GM12891 (cell line): ENCODE data around the gene PPP1R7.

Experiments
- POLR2A ChIP-seq: IDR thresholded peaks from 2 replicates; pipeline ENCODE4 v1.6.1; 2011; ENCODE audit warnings: low read depth, low read length, control low read depth
- POLR2AphosphoS5 ChIP-seq: IDR thresholded peaks from 2 replicates; pipeline ENCODE4 v1.6.1; 2011; ENCODE audit warnings: low read depth, low read length, control low read depth
- POU2F2 ChIP-seq: IDR thresholded peaks from 2 replicates; pipeline ENCODE4 v1.6.1; 2011; ENCODE audit warnings: low read depth, mild to moderate bottlenecking, control low read depth, low read length, moderate library complexity
- SPI1 ChIP-seq: IDR thresholded peaks from 2 replicates; pipeline ENCODE4 v1.6.1; 2011; ENCODE audit warnings: low read depth, low read length, control low read depth
- TAF1 ChIP-seq: IDR thresholded peaks from 2 replicates; pipeline ENCODE4 v1.6.1; 2011; ENCODE audit warnings: low read depth, low read length, control low read depth

GRCh38 chr2:241142063-241142462 lies 8.2 kb upstream of the PPP1R7 start:
- no peak for TF ChIP-seq POLR2AphosphoS5
- TF ChIP-seq TAF1, result no peak
- TF ChIP-seq POLR2A, result no peak
- TF ChIP-seq SPI1, result peak; percentile 20; the same call in 1 of the 2 replicates
- TF ChIP-seq POU2F2, result no peak
